GM12878 (cell line): ENCODE results near the gene PRDM16. TPM values are rescaled to one million over a fixed set of nuclear protein-coding genes. Genes with fewer than 3 reads are reported as not detected.

Experiments
- CTCF ChIP-seq, 3 experiments: IDR thresholded peaks in 2 of 3; conservative IDR thresholded peaks in 1 of 3; 2 replicates each; pipeline ENCODE4 v1.5.1; 2011; ENCODE audit warnings: low read depth in 3 of 3, low read length in 3 of 3, mild to moderate bottlenecking in 3 of 3, control low read depth in 2 of 3, moderate library complexity in 2 of 3, inconsistent platforms in 1 of 3, mixed read lengths in 1 of 3; ENCODE audit not compliant: control insufficient read depth in 2 of 3, insufficient read depth in 1 of 3; ENCODE audit errors: extremely low read depth in 1 of 3
- CUX1 ChIP-seq: IDR thresholded peaks from 2 replicates; pipeline ENCODE4 v1.6.1; 2012; ENCODE audit warnings: improper control_type of control experiment, low read depth, low read length; ENCODE audit not compliant: insufficient replicate concordance
- GATAD2B ChIP-seq: fragments of 450-650 bp; conservative IDR thresholded peaks from 2 replicates; pipeline ENCODE4 v1.6.1; 2017; ENCODE audit warnings: low read depth, mild to moderate bottlenecking, moderate library complexity
- RAD21 ChIP-seq: IDR thresholded peaks from 2 replicates; pipeline ENCODE4 v1.6.1; 2011; ENCODE audit warnings: mild to moderate bottlenecking, low read depth, low read length, moderate library complexity; ENCODE audit not compliant: insufficient read depth
- REST ChIP-seq: IDR thresholded peaks from 2 replicates; pipeline ENCODE4 v1.6.1; 2012; ENCODE audit warnings: mild to moderate bottlenecking, low read depth, low read length
- SIN3A ChIP-seq: IDR thresholded peaks from 2 replicates; pipeline ENCODE4 v1.6.1; 2012; ENCODE audit warnings: low read depth, low read length, improper control_type of control experiment
- SKIL ChIP-seq: fragments of 450-650 bp; IDR thresholded peaks from 2 replicates; pipeline ENCODE4 v1.6.1; 2017; ENCODE audit warnings: mild to moderate bottlenecking, low read depth, inconsistent platforms; ENCODE audit not compliant: poor library complexity, severe bottlenecking
- polyA plus RNA-seq, 11 experiments: library from polyadenylated mRNA; depleted of rRNA in 4 of 11; unstranded in 6 of 11; stranded (reverse) in 5 of 11; fragments of >200 nt; fragmentation: Nextera tagmentation in 4 of 11; fragmentation: Illumina TruSeq in 1 of 11; extraction: Ambion mirVana in 4 of 11; extraction: Trizol in 1 of 11; gene quantifications; 1 replicate in 1 of 11; 2 replicates in 10 of 11; pipeline versions ENCODE4 v1.2.1 to v1.2.3, GENCODE V29; 2011 to 2016; ENCODE audit warnings: inconsistent platforms in 2 of 11, missing spikeins in 2 of 11, low read depth in 1 of 11
- total RNA-seq, 4 experiments: library from RNA; depleted of rRNA in 3 of 4; stranded (reverse); fragments of >200 nt in 3 of 4; fragmentation: Illumina TruSeq in 1 of 4; extraction: Trizol in 1 of 4; gene quantifications; 2 replicates each; pipeline versions ENCODE4 v1.2.1 to v1.2.3, GENCODE V29; 2013 to 2021
- TF ChIP-seq, protein P1 (sequence below): fragments of 450-650 bp; IDR thresholded peaks from 2 replicates; pipeline ENCODE4 v1.6.1; 2016; ENCODE audit warnings: mild to moderate bottlenecking, moderate library complexity, borderline replicate concordance

PRDM16 gene
- total and polyA plus RNA-seq, 10 of the 15 experiments (the other 5 are each of a cell fraction or from before 2014, with no cell fraction given), result 0.03 TPM; not detected in 9

GRCh38 chr1:3323796-3324703 lies 255.0 kb downstream of the PRDM16 start (continued):
- TF ChIP-seq SKIL (no peak), GATAD2B (no peak), CUX1 (no peak), REST (no peak), CTCF (IDR thresholded peaks at IDR 0.05 in 2 of 3, conservative IDR thresholded peaks at IDR 0.05 in 1 of 3; ENCODE audit: control insufficient read depth in 2 of 3, extremely low read depth in 1 of 3, insufficient read depth in 1 of 3, low read depth in 3 of 3, low read length in 3 of 3) (no peak), RAD21 (no peak), SIN3A (no peak)
- TF ChIP-seq, protein P1, sequence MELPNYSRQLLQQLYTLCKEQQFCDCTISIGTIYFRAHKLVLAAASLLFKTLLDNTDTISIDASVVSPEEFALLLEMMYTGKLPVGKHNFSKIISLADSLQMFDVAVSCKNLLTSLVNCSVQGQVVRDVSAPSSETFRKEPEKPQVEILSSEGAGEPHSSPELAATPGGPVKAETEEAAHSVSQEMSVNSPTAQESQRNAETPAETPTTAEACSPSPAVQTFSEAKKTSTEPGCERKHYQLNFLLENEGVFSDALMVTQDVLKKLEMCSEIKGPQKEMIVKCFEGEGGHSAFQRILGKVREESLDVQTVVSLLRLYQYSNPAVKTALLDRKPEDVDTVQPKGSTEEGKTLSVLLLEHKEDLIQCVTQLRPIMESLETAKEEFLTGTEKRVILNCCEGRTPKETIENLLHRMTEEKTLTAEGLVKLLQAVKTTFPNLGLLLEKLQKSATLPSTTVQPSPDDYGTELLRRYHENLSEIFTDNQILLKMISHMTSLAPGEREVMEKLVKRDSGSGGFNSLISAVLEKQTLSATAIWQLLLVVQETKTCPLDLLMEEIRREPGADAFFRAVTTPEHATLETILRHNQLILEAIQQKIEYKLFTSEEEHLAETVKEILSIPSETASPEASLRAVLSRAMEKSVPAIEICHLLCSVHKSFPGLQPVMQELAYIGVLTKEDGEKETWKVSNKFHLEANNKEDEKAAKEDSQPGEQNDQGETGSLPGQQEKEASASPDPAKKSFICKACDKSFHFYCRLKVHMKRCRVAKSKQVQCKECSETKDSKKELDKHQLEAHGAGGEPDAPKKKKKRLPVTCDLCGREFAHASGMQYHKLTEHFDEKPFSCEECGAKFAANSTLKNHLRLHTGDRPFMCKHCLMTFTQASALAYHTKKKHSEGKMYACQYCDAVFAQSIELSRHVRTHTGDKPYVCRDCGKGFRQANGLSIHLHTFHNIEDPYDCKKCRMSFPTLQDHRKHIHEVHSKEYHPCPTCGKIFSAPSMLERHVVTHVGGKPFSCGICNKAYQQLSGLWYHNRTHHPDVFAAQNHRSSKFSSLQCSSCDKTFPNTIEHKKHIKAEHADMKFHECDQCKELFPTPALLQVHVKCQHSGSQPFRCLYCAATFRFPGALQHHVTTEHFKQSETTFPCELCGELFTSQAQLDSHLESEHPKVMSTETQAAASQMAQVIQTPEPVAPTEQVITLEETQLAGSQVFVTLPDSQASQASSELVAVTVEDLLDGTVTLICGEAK, result no peak
- TF ChIP-seq, all 136 proteins: peak for 0
